Stimulated activated CD4-positive, alpha-beta T cell treated with anti-CD3 and anti-CD28 coated beads, Interleukin-2, amount 100 ng/mL, for 48 hours (primary cell): ENCODE measurements around the gene HECW1.

Source experiments
- DNase-seq, 2 donors: peaks; one replicate each; pipeline ENCODE4 v3.0.0-alpha.2; 2020

HECW1 gene

GRCh38 chr7:43148161-43148731 is 35.8 kb downstream of the HECW1 start:
- no peak for DNase-seq

DNA sequence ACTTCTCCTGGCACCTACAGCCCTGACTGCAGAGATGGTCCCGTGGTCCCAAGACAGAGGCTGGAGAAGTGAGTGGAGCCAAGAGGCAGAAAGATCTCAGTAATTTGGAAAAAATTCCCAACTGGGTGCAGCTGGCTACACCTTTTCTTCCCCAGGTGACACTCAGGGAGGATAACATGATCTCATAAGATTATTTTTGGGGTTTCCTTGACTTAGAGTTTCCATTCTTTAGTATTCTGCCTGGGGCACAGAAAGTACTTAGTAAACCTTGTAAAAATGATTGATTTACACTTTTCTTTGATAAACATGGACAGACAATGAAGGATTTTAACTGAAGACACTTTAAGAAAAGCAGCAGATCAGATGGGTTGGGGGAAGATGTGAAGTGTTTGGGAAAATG is 38.6 kb downstream of the HECW1 start:
- DNase-seq: no peak

- no peak for DNase-seq
Observed at GRCh38 chr7:43152696-43153095, 40.2 kb downstream of the HECW1 start.

DNA sequence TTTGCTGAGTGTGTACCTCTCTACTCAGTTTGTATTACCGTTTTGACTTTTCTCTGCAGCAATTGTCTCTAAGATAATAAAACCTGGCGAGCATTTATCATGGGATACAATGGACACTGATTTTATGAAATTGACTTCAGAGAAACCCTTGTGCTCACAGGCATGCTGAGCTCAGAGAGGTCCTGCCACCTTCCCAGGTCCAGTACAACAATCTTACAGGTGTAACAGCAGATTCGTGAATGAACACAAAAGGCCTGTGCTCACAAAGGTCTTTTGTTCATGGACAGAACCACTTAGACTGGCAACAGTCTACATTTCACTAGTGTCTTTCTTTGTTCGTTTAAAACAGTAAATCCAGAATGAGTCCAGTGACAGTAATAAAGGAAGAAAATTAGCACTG is 43.2 kb downstream of the HECW1 start:
- no peak for DNase-seq

DNA sequence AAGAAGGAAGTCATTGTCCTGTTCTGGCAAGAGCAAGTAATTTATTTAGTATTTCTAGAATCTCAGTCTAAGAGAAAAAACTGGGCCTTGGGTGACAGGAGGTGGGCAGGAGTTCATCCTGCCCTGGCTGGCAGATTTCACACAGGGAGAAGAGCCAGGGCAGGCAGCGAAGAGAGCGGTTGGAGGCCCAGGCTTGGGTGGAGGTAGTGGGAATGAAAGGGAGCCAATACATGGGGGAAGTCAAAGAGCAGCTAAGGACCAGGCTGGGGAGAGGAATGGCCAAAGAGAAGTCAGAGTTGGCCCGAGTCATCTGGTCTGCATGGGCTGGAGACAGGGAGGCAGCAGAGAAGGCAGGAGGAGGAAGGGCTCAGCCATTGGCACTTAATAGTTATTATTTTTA is 51.4 kb downstream of the HECW1 start:
- DNase-seq: no peak

DNA sequence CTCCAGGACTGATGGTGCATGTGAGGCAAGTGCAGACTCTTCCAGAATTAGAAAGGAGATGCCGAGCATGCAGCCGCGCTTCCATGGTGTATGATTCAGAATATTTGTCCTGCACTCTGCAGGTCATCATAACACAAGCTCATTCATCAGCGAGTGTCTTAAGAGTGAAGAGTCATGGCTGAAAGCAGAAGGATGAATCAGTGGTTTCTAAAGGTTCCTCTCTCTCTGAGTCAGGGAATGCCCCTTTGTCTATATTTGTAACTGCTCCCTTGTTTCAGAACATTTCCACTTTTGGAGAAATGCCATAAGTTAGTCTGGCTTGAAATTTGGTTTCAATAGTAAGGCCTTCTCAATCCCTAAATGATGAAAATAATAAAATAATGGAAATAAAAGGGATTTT is 52.3 kb downstream of the HECW1 start:
- DNase-seq: no peak

- DNase-seq: no peak
Observed at GRCh38 chr7:43166686-43167085, 54.2 kb downstream of the HECW1 start.

DNA sequence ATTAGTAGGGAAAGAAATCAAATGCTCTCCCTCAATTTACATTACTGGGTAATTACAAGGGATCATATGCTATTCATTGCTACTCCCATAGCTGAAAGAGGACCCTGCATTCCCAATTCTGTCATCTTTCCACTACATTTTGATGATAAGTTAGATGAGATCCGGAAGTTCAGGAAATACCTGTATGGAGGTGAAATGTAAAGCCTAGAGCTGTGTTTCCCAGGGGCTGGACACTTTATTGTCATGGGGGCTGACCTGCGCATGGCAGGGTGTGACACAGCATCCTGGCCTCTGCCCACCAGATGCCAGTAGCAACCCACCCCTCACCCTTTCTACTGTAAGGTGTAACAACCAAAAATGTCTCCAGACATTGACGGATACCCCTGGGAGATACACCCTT is 56.6 kb downstream of the HECW1 start:
- no peak for DNase-seq

DNA sequence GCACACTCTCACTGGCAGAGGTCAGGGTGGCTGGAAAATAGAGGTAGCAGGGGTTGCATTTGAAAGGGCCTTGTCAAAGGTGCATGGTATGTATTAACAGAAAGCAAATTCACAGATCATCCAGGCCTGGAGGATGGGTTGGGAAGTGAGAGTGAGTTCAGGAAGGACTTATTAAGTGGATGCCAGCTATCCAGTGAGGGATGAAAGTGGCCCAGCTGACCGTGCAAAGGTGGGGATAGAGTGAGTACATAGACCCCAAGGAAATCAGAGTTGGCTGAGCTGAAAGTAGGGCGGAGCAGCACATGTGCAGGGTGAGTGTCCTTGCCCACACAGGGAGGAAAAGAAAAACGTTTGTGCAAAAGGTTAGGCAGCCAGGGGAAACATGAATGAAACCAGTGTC is 58.1 kb downstream of the HECW1 start:
- no peak for DNase-seq

DNA sequence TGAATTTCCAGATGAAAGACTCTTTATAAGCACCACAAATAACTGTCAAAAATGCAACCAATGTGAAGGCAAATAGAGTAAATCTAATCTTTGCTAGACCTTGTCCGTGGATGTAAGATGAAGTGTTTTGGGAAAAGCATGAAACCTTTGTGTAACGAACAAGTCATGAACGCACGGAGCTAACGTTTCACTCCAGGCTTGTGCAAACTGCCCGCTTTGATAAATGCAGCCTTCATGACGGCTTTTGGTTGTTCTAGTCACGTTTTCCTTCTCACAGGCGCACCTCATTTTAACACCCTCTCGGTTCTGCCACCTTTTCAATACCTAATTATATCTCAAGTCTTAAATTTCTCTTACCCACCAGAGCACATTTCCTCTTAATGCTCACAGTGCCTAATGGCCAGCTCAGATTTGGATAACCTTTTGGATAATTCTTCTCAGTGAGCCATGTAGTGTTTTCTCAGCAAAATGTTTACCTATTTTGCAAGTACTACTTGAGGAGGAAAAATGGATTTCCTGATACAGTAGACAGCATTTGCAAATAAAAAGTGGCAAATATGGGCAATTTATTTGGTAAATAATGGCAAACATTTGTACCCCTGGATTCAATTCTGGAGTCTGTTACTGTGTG is 63.2 kb downstream of the HECW1 start:
- no peak for DNase-seq

GRCh38 chr7:43179393-43179792 is 66.9 kb downstream of the HECW1 start:
- no peak for DNase-seq

GRCh38 chr7:43192806-43193460 is 80.5 kb downstream of the HECW1 start:
- no peak for DNase-seq

- no peak for DNase-seq
Observed at GRCh38 chr7:43193893-43194292, 81.4 kb downstream of the HECW1 start.

DNA sequence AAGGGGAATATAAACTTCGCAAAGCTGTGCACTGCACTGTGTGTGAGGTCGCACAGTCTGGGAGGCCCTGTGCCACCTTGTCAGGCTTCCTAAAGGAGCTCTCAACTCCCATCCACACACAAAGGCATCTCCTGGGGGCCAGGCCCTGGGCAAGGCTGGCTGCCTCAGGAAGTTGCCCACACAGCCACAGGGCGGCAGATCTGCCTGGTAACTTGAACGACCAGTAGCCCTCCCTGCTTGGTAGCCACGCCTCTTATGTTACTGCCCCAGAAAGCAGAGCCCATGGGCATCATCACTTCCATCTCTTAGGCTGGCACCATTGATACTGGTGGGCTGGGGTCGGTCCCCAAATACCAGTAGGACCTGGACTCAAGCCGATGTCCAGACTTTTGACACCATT is 82.8 kb downstream of the HECW1 start:
- DNase-seq: no peak

DNA sequence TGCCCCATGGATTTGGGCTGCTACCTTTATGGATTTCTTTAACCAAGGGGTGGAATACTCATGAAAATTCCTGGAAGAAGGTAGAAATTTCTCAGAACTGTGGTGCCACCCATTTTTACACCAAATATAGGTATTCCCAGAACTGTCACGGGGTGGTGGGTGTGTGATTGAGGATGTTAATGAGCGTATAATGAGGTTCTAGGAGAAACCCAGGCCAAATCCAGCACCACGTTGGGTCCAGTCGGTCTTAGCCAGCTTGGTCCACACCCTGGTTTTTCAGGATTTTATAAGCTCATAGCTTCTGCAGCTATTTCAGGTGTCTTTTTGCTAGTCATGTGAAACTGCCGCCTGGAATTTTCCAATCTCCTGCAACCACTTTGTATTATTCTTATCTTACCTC is 83.3 kb downstream of the HECW1 start:
- DNase-seq: no peak

- no peak for DNase-seq
Observed at GRCh38 chr7:43196379-43196778, 83.9 kb downstream of the HECW1 start.

DNA sequence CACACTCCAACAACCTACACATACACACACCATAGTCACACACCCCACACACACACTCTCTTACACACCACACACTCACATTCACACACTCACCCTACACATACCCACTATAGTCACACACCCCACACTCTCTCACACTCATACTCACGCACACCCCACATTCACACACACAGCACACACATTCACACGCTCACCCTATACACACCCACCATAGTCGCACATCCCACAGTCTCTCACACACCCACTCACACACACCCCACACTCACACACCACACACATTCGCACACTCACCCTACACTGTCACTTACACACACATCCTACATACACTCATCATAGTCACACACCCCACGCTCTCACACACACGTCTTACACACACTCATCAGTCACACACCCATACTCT is 85.6 kb downstream of the HECW1 start:
- no peak for DNase-seq

GRCh38 chr7:43198599-43199090 is 86.2 kb downstream of the HECW1 start:
- DNase-seq: no peak

- DNase-seq: no peak
Observed at GRCh38 chr7:43199371-43200160, 87.1 kb downstream of the HECW1 start.

GRCh38 chr7:43201912-43202311 is 89.5 kb downstream of the HECW1 start:
- no peak for DNase-seq

DNA sequence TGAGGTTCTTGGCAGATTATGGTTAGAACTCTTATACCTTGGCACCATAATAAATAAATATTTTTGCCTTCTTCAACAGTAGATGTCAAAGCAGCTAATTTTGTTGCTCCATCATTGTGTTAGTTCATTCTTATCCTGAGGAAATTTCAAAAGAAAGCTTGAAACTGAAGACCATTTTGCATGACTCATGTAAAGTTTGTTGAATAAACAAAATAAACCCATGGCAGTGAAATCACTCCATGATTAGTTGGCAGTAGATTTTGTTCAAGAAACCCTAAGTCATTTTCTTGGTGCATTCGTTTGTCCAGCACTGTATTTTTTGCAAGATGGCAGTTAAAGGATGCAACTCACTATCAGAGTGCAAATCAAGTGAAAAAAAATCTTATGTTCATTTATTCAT is 91.6 kb downstream of the HECW1 start:
- no peak for DNase-seq

GRCh38 chr7:43205171-43205795 is 92.8 kb downstream of the HECW1 start:
- no peak for DNase-seq

DNA sequence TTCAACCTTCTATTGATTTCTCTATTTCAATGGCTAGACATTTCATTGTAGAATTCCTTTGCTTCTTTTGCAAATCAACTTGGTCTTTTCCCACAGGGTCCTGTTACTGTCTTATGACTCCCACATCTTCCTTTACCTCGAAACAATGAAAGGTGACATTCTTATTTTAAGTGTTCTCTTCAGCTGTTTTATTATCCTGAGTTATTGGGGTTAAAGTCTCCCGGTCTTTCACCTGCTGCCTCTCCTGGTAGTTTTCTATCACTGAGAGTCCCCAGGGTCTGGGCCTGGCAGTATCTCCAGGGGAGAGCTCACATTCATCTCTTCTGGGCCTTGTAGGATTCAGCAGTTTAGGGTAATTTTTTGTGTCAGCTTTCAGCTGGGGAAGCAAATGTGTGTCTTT is 95.8 kb downstream of the HECW1 start:
- DNase-seq: no peak
